ENCODE results near the gene FERMT1. TPM values are rescaled to one million over a fixed set of nuclear protein-coding genes. Genes with fewer than 3 reads are reported as not detected.

The FERMT1 gene
- total and polyA plus RNA-seq, 12 donors: 9.9 to 83.7 (median 32.2) TPM

DNA sequence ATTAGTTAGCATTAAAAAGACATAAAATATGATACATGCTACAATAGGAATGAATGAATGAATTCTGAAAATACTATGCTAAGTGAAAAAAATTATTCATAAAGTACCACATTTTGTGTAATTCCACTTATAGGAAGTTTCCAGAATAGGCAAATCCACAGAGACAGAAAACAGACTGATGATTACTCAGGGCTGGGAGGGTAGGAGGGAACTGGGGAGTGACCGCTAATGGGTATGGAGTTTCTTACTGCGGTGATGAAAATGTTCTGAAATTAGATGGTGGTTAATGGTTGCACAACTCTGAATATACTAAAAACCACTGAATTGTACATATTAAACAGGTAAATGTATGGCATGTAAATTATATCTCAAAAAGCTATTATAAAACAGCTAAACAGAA lies 22.6 kb downstream of the FERMT1 start:
- H3K27ac ChIP-seq: no peak overlapping the region
- no peak for TF ChIP-seq POLR2A (IDR thresholded peaks at IDR 0.05)
- TF ChIP-seq, protein P1, sequence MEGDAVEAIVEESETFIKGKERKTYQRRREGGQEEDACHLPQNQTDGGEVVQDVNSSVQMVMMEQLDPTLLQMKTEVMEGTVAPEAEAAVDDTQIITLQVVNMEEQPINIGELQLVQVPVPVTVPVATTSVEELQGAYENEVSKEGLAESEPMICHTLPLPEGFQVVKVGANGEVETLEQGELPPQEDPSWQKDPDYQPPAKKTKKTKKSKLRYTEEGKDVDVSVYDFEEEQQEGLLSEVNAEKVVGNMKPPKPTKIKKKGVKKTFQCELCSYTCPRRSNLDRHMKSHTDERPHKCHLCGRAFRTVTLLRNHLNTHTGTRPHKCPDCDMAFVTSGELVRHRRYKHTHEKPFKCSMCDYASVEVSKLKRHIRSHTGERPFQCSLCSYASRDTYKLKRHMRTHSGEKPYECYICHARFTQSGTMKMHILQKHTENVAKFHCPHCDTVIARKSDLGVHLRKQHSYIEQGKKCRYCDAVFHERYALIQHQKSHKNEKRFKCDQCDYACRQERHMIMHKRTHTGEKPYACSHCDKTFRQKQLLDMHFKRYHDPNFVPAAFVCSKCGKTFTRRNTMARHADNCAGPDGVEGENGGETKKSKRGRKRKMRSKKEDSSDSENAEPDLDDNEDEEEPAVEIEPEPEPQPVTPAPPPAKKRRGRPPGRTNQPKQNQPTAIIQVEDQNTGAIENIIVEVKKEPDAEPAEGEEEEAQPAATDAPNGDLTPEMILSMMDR (IDR thresholded peaks at IDR 0.05): no peak
- peaks cover 0 to 8% of the 10 kb centered on the region in 2 donors for H3K36me3 ChIP-seq (replicated peaks in 1 of 2)
- H3K9me3 ChIP-seq (replicated peaks in 1 of 3): no peaks in the 10 kb centered on the region
- DNase-seq: no peak
- intact Hi-C loops (cut with DNase I): no loop called here
- 61 to 88% (median 85%) methylated on average over 2 of the region's 2 CpGs for WGBS, 4 donors
- no peaks in the 10 kb centered on the region for H3K27me3 ChIP-seq
- H3K4me1 ChIP-seq (replicated peaks in 1 of 2): peaks cover 10 to 20% of the 10 kb centered on the region in 2 donors
- no peak overlapping the region for H3K4me3 ChIP-seq

DNA sequence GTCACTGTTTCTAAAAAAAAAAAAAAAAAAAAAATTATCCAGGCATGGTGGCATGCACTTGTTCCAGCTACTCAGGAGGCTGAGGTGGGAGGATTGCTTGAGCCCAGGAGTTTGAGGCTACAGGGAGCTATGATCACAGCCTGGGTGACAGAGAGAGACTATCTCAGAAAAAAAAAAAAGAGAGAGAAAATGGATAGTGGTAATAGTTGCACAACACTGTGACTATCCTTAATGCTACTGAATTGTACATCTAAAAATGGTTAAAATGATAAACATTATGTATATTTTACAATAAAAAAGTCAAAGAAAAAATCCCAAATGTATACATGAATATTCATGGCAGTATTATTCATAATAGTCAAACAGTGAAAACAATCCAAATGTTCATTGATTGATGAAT lies 23.0 kb downstream of the FERMT1 start:
- no peaks in the 10 kb centered on the region for H3K9me3 ChIP-seq (replicated peaks in 1 of 3)
- H3K4me3 ChIP-seq: no peak overlapping the region
- DNase-seq: no peak
- peaks cover 10 to 17% of the 10 kb centered on the region in 2 donors for H3K4me1 ChIP-seq (replicated peaks in 1 of 2)
- TF ChIP-seq POLR2A (IDR thresholded peaks at IDR 0.05): no peak
- TF ChIP-seq, protein P1 (IDR thresholded peaks at IDR 0.05): no peak
- no peaks in the 10 kb centered on the region for H3K27me3 ChIP-seq
- intact Hi-C loops (cut with DNase I): no loop called here
- peaks cover 0 to 8% of the 10 kb centered on the region in 2 donors for H3K36me3 ChIP-seq (replicated peaks in 1 of 2)
- no peak overlapping the region for H3K27ac ChIP-seq

DNA sequence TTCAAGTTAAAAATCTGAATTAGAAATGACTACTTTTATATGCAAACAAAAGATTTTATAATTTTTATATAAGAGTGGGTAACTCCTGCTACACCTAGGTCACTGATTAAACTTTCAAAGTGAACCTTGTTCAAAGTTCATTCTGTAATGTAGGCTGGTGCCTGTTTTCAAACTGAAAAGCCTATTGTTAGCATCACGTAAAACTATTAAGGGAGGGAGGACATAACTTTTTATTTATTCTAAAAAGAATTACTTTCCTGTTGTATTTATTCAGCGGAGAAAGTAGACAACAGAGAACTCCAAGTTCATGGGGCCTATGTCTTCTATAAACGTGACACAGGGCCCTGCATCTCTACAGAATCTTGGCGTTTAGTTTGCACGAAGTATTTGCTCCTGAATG lies 27.4 kb downstream of the FERMT1 start:
- intact Hi-C loops (cut with DNase I): no loop called here
- no peak for DNase-seq
- no peak overlapping the region for H3K4me3 ChIP-seq
- H3K36me3 ChIP-seq (replicated peaks in 1 of 2): peaks cover 0 to 22% of the 10 kb centered on the region in 2 donors
- H3K9me3 ChIP-seq (replicated peaks in 1 of 3): no peaks in the 10 kb centered on the region
- no peak overlapping the region for H3K27ac ChIP-seq
- no peaks in the 10 kb centered on the region for H3K27me3 ChIP-seq
- H3K4me1 ChIP-seq (replicated peaks in 1 of 2): no peaks in the 10 kb centered on the region
- 86 to 92% (median 88%) methylated on average over 5 of the region's 5 CpGs for WGBS, 4 donors
- TF ChIP-seq, protein P1 (IDR thresholded peaks at IDR 0.05): no peak
- no peak for TF ChIP-seq POLR2A (IDR thresholded peaks at IDR 0.05)

DNA sequence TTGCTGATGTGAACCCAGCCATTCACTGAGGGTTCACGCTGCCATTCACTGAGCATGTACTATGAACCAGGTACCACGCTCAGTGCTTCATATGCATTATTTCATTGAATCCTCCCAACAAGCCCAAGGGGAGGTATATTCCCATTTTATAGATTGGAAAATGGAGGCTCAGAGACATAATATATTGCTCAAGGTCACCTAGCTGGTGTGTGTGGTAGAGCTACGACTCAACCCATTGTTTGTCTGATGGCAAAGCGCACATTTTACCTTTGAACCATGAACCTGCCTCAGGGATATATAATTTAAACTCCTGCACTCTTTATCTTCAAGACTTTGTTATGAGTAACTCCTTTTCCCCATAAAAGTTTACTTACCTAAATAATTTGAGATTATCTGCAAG lies 28.3 kb downstream of the FERMT1 start:
- H3K4me3 ChIP-seq: no peak overlapping the region
- WGBS, 4 donors: 91 to 97% (median 95%) methylated on average over 4 of the region's 4 CpGs
- DNase-seq: no peak
- no peak overlapping the region for H3K27ac ChIP-seq
- H3K27me3 ChIP-seq: no peaks in the 10 kb centered on the region
- H3K4me1 ChIP-seq (replicated peaks in 1 of 2): no peaks in the 10 kb centered on the region
- intact Hi-C loops (cut with DNase I): no loop called here
- TF ChIP-seq, protein P1 (IDR thresholded peaks at IDR 0.05): no peak
- no peak for TF ChIP-seq POLR2A (IDR thresholded peaks at IDR 0.05)
- H3K36me3 ChIP-seq (replicated peaks in 1 of 2): peaks cover 0 to 22% of the 10 kb centered on the region in 2 donors
- H3K9me3 ChIP-seq (replicated peaks in 1 of 3): no peaks in the 10 kb centered on the region

Data from adrenal gland (tissue), 12 donors.